Sigmoid colon (tissue), 7 donors: Measurements from ENCODE around the gene CCNDBP1. TPM values are rescaled to one million over a fixed set of nuclear protein-coding genes. Genes with fewer than 3 reads are reported as not detected.
"Not testable (repeated sequence)": the region's sequence is repeated elsewhere in the genome, so short reads cannot be mapped to it uniquely, and the experiment has no call there.

Experiments used
- DNase-seq: peaks from one replicate; pipeline ENCODE4 v3.0.0-alpha.2; 2019
- H3K27ac ChIP-seq, 4 donors: fragments of 200-600 bp; sonication (generic); one replicate each; pipeline ENCODE4 v1.5.1; 2016 to 2019; ENCODE audit warnings: mild to moderate bottlenecking in 1 of 4
- H3K27me3 ChIP-seq, 3 donors: fragments of 200-600 bp; sonication (generic); one replicate each; pipeline ENCODE4 v1.5.1; 2019; ENCODE audit warnings: mild to moderate bottlenecking in 1 of 3
- H3K36me3 ChIP-seq, 4 donors: fragments of 200-600 bp; sonication (generic); one replicate each; pipeline ENCODE4 v1.5.1; 2016 to 2019
- H3K4me1 ChIP-seq, 4 donors: fragments of 200-600 bp; sonication (generic); one replicate each; pipeline ENCODE4 v1.5.1; 2017 to 2019
- H3K4me3 ChIP-seq, 4 donors: fragments of 200-600 bp; sonication (generic); one replicate each; pipeline ENCODE4 v1.5.1; 2017 to 2019; ENCODE audit warnings: mild to moderate bottlenecking in 2 of 4, moderate library complexity in 1 of 4
- H3K9me3 ChIP-seq, 4 donors: fragments of 200-600 bp in 3 of 4; sonication (generic) in 3 of 4; one replicate each; pipeline versions ENCODE4 v1.5.1 to v1.6.1; 2013 to 2019
- CTCF ChIP-seq, 4 experiments: fragments of 450-650 bp in 3 of 4; fragments of 200-600 bp in 1 of 4; IDR thresholded peaks; one replicate each; pipeline ENCODE4 v1.5.1; 2016 to 2019; ENCODE audit warnings: antibody characterized with exemption in 4 of 4, mild to moderate bottlenecking in 3 of 4, moderate library complexity in 2 of 4
- EP300 ChIP-seq, 4 donors: sonication (generic); formaldehyde crosslinking; IDR thresholded peaks; one replicate each; pipeline ENCODE4 v1.6.1; 2017; ENCODE audit warnings: antibody characterized with exemption in 4 of 4
- POLR2A ChIP-seq, 2 donors: fragments of 450-650 bp; IDR thresholded peaks; one replicate each; pipeline ENCODE4 v1.6.1; 2016; ENCODE audit warnings: antibody characterized with exemption in 2 of 2, mild to moderate bottlenecking in 2 of 2, moderate library complexity in 2 of 2
- POLR2AphosphoS5 ChIP-seq, 4 donors: sonication (generic); formaldehyde crosslinking; IDR thresholded peaks; one replicate each; pipeline ENCODE4 v1.6.1; 2017; ENCODE audit warnings: antibody characterized with exemption in 4 of 4
- WGBS, 2 donors: extraction: QIAGEN DNeasy Blood & Tissue Kit; methylation state at CpG; one replicate each; pipeline ENCODE4 v1.1.7; 2013; 5-methylcytosine and 5-hydroxymethylcytosine counted together
- intact Hi-C: fragments of 100-400 bp; cut with DNase I; formaldehyde crosslinking; loops from one replicate; pipeline ENCODE4 v1.15.1; 2023
- polyA plus RNA-seq, 3 donors: library from polyadenylated mRNA; stranded (reverse); fragments of 200-250 nt; gene quantifications; one replicate each; pipeline ENCODE4 v1.2.3, GENCODE V29; 2013
- total RNA-seq, 4 donors: library from RNA; depleted of rRNA; stranded (reverse); fragments of >200 nt; gene quantifications; one replicate each; pipeline ENCODE4 v1.1.0, GENCODE V29; 2016
- donor health status: healthy with polysubstance abuse.
- donor health status: Bipolar disorder and iron deficiency.
- donor health status: healthy.

CCNDBP1 gene
- total and polyA plus RNA-seq, 7 donors, result 39.1 to 109 (median 53.9) TPM

GRCh38 chr15:43168192-43169107 lies 16.8 kb upstream of the CCNDBP1 start:
- Histone ChIP-seq H3K4me3 (no peak overlapping the region), H3K9me3 (no peaks in the 10 kb centered on the region), H3K4me1 (peaks cover 0 to 13% (median 11%) of the 10 kb centered on the region in 4 donors), H3K36me3 (peaks cover 0 to 67% (median 11%) of the 10 kb centered on the region in 4 donors), H3K27ac (peak overlapping the region in 3 of 4 donors; percentile 61 to 81 (median 76)), H3K27me3 (no peaks in the 10 kb centered on the region)
- intact Hi-C loops, result loop anchor here (2.0 kb wide), 1 partner anchor 34 kb away; no protein-coding TSS in a partner anchor
- DNase-seq, result peak; percentile 64
- no peak for TF ChIP-seq POLR2A (IDR thresholded peaks at IDR 0.05)
- no peak for TF ChIP-seq POLR2AphosphoS5 (IDR thresholded peaks at IDR 0.05)
- no peak for TF ChIP-seq EP300 (IDR thresholded peaks at IDR 0.05)
- no peak for TF ChIP-seq CTCF (IDR thresholded peaks at IDR 0.05)
- 77 to 88% methylated on average over 2 of the region's 2 CpGs for WGBS, 2 donors

DNA sequence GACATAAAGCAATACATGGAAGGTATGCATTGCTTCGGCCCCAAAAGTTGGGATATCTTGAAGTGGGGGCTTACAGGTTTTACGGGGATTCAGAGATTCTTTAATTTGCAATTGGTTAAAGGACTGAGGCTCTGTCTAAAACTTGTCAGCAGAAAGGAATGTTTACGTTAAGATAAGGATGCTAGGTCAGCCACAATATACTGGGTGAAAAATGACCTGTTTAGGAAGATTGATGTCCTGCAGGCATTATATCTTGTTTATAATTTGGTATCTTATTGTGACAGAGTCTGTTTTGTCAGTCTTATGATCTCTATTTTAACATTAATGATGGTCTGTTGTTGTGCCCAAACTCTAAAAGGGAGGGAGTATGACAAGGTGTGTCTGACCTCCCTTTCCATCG lies 15.3 kb upstream of the CCNDBP1 start:
- no peak for DNase-seq
- intact Hi-C loops, result loop anchor here (2.0 kb wide), 1 partner anchor 35 kb away; no protein-coding TSS in a partner anchor
- Histone ChIP-seq H3K36me3 (peaks cover 0 to 68% (median 15%) of the 10 kb centered on the region in 4 donors), H3K27ac (peak overlapping the region in 1 of 4 donors; percentile 81), H3K27me3 (no peaks in the 10 kb centered on the region), H3K9me3 (no peaks in the 10 kb centered on the region), H3K4me1 (peaks cover 0 to 13% (median 11%) of the 10 kb centered on the region in 4 donors), H3K4me3 (no peak overlapping the region)
- WGBS, 2 donors, result 89 to 94% methylated on average over 4 of the region's 4 CpGs
- TF ChIP-seq EP300 (IDR thresholded peaks at IDR 0.05), result no peak
- no peak for TF ChIP-seq POLR2A (IDR thresholded peaks at IDR 0.05)
- TF ChIP-seq CTCF (IDR thresholded peaks at IDR 0.05), result no peak
- no peak for TF ChIP-seq POLR2AphosphoS5 (IDR thresholded peaks at IDR 0.05)

DNA sequence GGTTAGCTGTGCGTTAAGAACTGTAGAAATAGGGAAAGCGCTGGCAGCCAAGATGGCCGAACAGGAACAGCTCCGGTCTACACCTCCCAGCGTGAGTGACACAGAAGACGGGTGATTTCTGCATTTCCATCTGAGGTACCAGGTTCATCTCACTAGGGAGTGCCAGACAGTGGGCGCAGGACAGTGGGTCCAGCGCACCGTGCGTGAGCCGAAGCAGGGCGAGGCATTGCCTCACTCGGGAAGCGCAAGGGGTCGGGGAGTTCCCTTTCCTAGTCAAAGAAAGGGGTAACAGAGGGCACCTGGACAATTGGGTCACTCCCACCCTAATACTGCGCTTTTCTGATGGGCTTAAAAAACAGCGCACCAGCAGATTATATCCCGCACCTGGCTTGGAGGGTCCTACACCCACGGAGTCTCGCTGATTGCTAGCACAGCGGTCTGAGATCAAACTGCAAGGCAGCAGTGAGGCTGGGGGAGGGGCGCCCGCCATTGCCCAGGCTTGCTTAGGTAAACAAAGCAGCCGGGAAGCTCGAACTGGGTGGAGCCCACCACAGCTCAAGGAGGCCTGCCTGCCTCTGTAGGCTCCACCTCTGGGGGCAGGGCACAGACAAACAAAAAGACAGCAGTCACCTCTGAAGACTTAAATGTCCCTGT lies 9.4 kb upstream of the CCNDBP1 start:
- H3K27ac ChIP-seq, H3K4me1 ChIP-seq, DNase-seq, H3K4me3 ChIP-seq, intact Hi-C loops, H3K9me3 ChIP-seq, H3K27me3 ChIP-seq: not testable (repeated sequence)
- peaks cover 0 to 61% (median 17%) of the 10 kb centered on the region in 4 donors for H3K36me3 ChIP-seq
- 95 to 97% methylated on average over 23 to 24 of the region's 25 CpGs for WGBS, 2 donors

DNA sequence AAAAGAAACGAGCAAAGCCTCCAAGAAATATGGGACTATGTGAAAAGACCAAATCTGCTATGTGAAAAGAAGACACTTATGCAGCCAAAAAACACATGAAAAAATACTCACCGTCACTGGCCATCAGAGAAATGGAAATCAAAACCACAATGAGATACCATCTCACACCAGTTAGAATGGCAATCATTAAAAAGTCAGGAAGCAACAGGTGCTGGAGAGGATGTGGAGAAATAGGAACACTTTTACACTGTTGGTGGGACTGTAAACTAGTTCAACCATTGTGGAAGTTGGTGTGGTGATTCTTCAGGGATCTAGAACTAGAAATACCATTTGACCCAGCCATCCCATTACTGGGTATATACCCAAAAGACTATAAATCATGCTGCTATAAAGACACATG lies 8.1 kb upstream of the CCNDBP1 start:
- H3K4me1 ChIP-seq, intact Hi-C loops, H3K9me3 ChIP-seq, H3K27ac ChIP-seq, H3K27me3 ChIP-seq, H3K4me3 ChIP-seq, DNase-seq: not testable (repeated sequence)
- WGBS, 2 donors, result 96% methylated on average over 2 of the region's 2 CpGs
- H3K36me3 ChIP-seq, result peaks cover 0 to 55% (median 15%) of the 10 kb centered on the region in 4 donors

DNA sequence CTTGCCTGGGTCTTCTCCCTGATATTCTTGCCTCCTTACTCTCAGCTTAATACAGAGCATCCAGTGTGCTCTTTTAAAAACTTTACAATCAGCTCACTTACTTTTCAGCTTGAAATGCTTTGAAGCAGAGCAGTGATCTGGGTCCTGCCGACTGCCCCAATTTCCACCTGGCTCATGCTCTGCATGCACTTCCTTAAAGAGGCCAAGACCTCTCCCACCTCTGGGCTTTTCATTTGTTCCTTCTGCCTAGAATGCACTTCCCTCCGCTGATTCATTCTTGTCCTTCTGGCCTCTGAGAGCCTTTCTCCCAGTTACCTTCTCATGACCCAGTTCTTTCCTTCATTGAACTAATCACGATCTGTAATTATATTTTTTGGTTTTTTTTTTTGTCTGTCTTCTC lies 1.9 kb upstream of the CCNDBP1 start:
- no peak overlapping the region for H3K4me3 ChIP-seq
- no peaks in the 10 kb centered on the region for H3K9me3 ChIP-seq
- H3K27ac ChIP-seq, result no peak overlapping the region
- DNase-seq, result no peak
- no peaks in the 10 kb centered on the region for H3K27me3 ChIP-seq
- H3K36me3 ChIP-seq, result peaks cover 0 to 17% (median 0%) of the 10 kb centered on the region in 4 donors
- WGBS, 2 donors, result 75 to 79% methylated on average over 3 of the region's 3 CpGs
- TF ChIP-seq CTCF (IDR thresholded peaks at IDR 0.05), result no peak
- no peak for TF ChIP-seq POLR2AphosphoS5 (IDR thresholded peaks at IDR 0.05)
- TF ChIP-seq POLR2A (IDR thresholded peaks at IDR 0.05), result no peak
- no peak for TF ChIP-seq EP300 (IDR thresholded peaks at IDR 0.05)
- intact Hi-C loops, result loop anchor here (5.0 to 10.0 kb wide), 2 partner anchors 46 to 78 kb away; partner anchors contain the start of gene UBR1
- H3K4me1 ChIP-seq, result peaks cover 0 to 21% (median 14%) of the 10 kb centered on the region in 4 donors
